IMR-90 (cell line): ENCODE data around the gene CD151. TPM values are rescaled to one million over a fixed set of nuclear protein-coding genes. Genes with fewer than 3 reads are reported as not detected.

Experiments
- ATAC-seq: fragments of 200-7000 bp; cut with Tn5 transposase; 2 replicates; pipeline ENCODE4 v1.9.1; 2020; ENCODE audit warnings: low read depth, mild to moderate bottlenecking, moderate library complexity
- BruUV-seq: library from RNA; stranded (reverse); fragments of 400-500 nt; replicated peaks from 2 replicates; lab custom pipeline; 2021; lab: Mats Ljungman, UMichigan
- CTCF ChIA-PET: fragments of 300-600 bp; formaldehyde crosslinking; extraction: SDS; loops from one replicate; lab custom pipeline; 2021; ENCODE audit warnings: antibody characterized with exemption; lab: Yijun Ruan, JAX
- POLR2A ChIA-PET: fragments of 300-600 bp; sonication (Branson Sonifier 250); formaldehyde crosslinking; loops from one replicate; lab custom pipeline; 2022; ENCODE audit warnings: antibody characterized with exemption; ENCODE audit not compliant: unreplicated experiment; lab: Charles Lee
- DNase-seq: peaks from one replicate; pipeline ENCODE4 v3.0.0; 2013
- H2AFZ ChIP-seq: replicated peaks from 2 replicates; pipeline ENCODE3; 2013; ENCODE audit warnings: low read length, mild to moderate bottlenecking; ENCODE audit not compliant: poor library complexity
- H2AK5ac ChIP-seq: 2 replicates; pipeline ENCODE4 v1.6.1; 2013; ENCODE audit warnings: low read depth, low read length, inconsistent platforms
- H2AK9ac ChIP-seq: replicated peaks from 2 replicates; pipeline ENCODE3; 2013; ENCODE audit warnings: mild to moderate bottlenecking, low read depth, low read length, moderate library complexity; ENCODE audit not compliant: poor library complexity
- H2BK120ac ChIP-seq: 2 replicates; pipeline ENCODE4 v1.6.1; 2013; ENCODE audit warnings: low read depth, low read length, inconsistent platforms
- H2BK15ac ChIP-seq: 3 replicates; pipeline ENCODE4 v1.6.1; 2013; ENCODE audit warnings: low read depth, low read length, inconsistent platforms
- H2BK20ac ChIP-seq: 2 replicates; pipeline ENCODE4 v1.6.1; 2013; ENCODE audit warnings: low read depth, mild to moderate bottlenecking, inconsistent platforms, low read length, moderate library complexity
- H2BK5ac ChIP-seq: 2 replicates; pipeline ENCODE4 v1.6.1; 2013; ENCODE audit warnings: mild to moderate bottlenecking, low read depth, low read length, inconsistent platforms; ENCODE audit not compliant: poor library complexity, severe bottlenecking
- H3K14ac ChIP-seq: replicated peaks from 2 replicates; pipeline ENCODE4 v1.6.1; 2013; ENCODE audit warnings: low read depth, low read length, inconsistent platforms
- H3K18ac ChIP-seq: 2 replicates; pipeline ENCODE4 v1.6.1; 2013; ENCODE audit warnings: low read depth, low read length, control low read depth
- H3K23ac ChIP-seq: 2 replicates; pipeline ENCODE4 v1.6.1; 2013; ENCODE audit warnings: low read depth, low read length, inconsistent platforms
- H3K27ac ChIP-seq: 2 replicates; pipeline ENCODE4 v1.5.1; 2013; ENCODE audit warnings: mild to moderate bottlenecking, control low read depth, low read length; ENCODE audit not compliant: insufficient read depth
- H3K27me3 ChIP-seq: 2 replicates; pipeline ENCODE4 v1.6.1; 2013; ENCODE audit warnings: low read length; ENCODE audit not compliant: control insufficient read depth, insufficient read depth
- H3K36me3 ChIP-seq: 2 replicates; pipeline ENCODE4 v1.6.1; 2013; ENCODE audit warnings: low read length, mixed read lengths; ENCODE audit not compliant: control insufficient read depth, insufficient read depth
- H3K4ac ChIP-seq: 2 replicates; pipeline ENCODE4 v1.6.1; 2013; ENCODE audit warnings: low read depth, low read length, inconsistent platforms
- H3K4me1 ChIP-seq: 2 replicates; pipeline ENCODE4 v1.6.1; 2013; ENCODE audit warnings: low read length, mixed read lengths; ENCODE audit not compliant: control insufficient read depth, insufficient read depth
- H3K4me2 ChIP-seq: 2 replicates; pipeline ENCODE4 v1.6.1; 2013; ENCODE audit warnings: low read depth, mild to moderate bottlenecking, control low read depth, low read length, moderate library complexity
- H3K4me3 ChIP-seq: 2 replicates; pipeline ENCODE4 v1.5.1; 2013; ENCODE audit warnings: low read depth, mild to moderate bottlenecking, control low read depth, low read length, moderate library complexity; ENCODE audit not compliant: insufficient read depth
- H3K56ac ChIP-seq: 2 replicates; pipeline ENCODE4 v1.6.1; 2013; ENCODE audit warnings: low read length, inconsistent platforms; ENCODE audit not compliant: insufficient read depth; ENCODE audit errors: extremely low read depth
- H3K79me1 ChIP-seq, 2 experiments: 2 replicates each; pipeline ENCODE4 v1.6.1; 2013; ENCODE audit warnings: low read length in 2 of 2, inconsistent platforms in 1 of 2, low read depth in 1 of 2
- H3K9ac ChIP-seq: 2 replicates; pipeline ENCODE4 v1.6.1; 2013; ENCODE audit warnings: low read depth, low read length, control low read depth
- H3K9me1 ChIP-seq: 2 replicates; pipeline ENCODE4 v1.6.1; 2013; ENCODE audit warnings: low read length, inconsistent platforms; ENCODE audit not compliant: insufficient read depth
- H3K9me3 ChIP-seq: 2 replicates; pipeline ENCODE4 v1.6.1; 2013; ENCODE audit warnings: low read length; ENCODE audit not compliant: control insufficient read depth, insufficient read depth
- H4K20me1 ChIP-seq: 2 replicates; pipeline ENCODE4 v1.6.1; 2013; ENCODE audit warnings: low read length, inconsistent platforms; ENCODE audit not compliant: insufficient read depth
- H4K5ac ChIP-seq: 2 replicates; pipeline ENCODE4 v1.6.1; 2013; ENCODE audit warnings: mild to moderate bottlenecking, low read depth, low read length, control low read depth
- H4K8ac ChIP-seq, 2 experiments: 2 replicates each; pipeline ENCODE4 v1.6.1; 2013; ENCODE audit warnings: low read depth in 2 of 2, low read length in 2 of 2, control low read depth in 1 of 2, inconsistent platforms in 1 of 2
- H4K91ac ChIP-seq: 2 replicates; pipeline ENCODE4 v1.6.1; 2013; ENCODE audit warnings: low read depth, low read length, inconsistent platforms; ENCODE audit not compliant: insufficient read depth
- BHLHE40 ChIP-seq: fragments of 150-350 bp; IDR thresholded peaks from 2 replicates; pipeline ENCODE4 v1.6.1; 2016; ENCODE audit warnings: mild to moderate bottlenecking, low read depth, low read length
- CEBPB ChIP-seq: IDR thresholded peaks from 2 replicates; pipeline ENCODE4 v1.6.1; 2012; ENCODE audit warnings: low read depth, low read length, improper control_type of control experiment
- CHD1 ChIP-seq: IDR thresholded peaks from 2 replicates; pipeline ENCODE4 v1.6.1; 2012; ENCODE audit warnings: low read depth, low read length, improper control_type of control experiment
- MAFK ChIP-seq: IDR thresholded peaks from 2 replicates; pipeline ENCODE4 v1.6.1; 2012; ENCODE audit warnings: low read depth, low read length, improper control_type of control experiment
- MAZ ChIP-seq: IDR thresholded peaks from 2 replicates; pipeline ENCODE4 v1.6.1; 2012; ENCODE audit warnings: low read depth, mild to moderate bottlenecking, low read length, improper control_type of control experiment, moderate library complexity, borderline replicate concordance
- MXI1 ChIP-seq: IDR thresholded peaks from 2 replicates; pipeline ENCODE4 v1.6.1; 2012; ENCODE audit warnings: low read depth, mild to moderate bottlenecking, low read length, moderate library complexity, borderline replicate concordance
- NFE2L2 ChIP-seq: fragments of 150-350 bp; IDR thresholded peaks from 2 replicates; pipeline ENCODE4 v1.6.1; 2016; ENCODE audit warnings: low read depth, mild to moderate bottlenecking, low read length
- POLR2A ChIP-seq: IDR thresholded peaks from 2 replicates; pipeline ENCODE4 v1.6.1; 2012; ENCODE audit warnings: mild to moderate bottlenecking, low read depth, low read length
- RAD21 ChIP-seq: IDR thresholded peaks from 2 replicates; pipeline ENCODE4 v1.6.1; 2012; ENCODE audit warnings: low read length, improper control_type of control experiment
- RCOR1 ChIP-seq: IDR thresholded peaks from 2 replicates; pipeline ENCODE4 v1.6.1; 2012; ENCODE audit warnings: mild to moderate bottlenecking, low read length, improper control_type of control experiment; ENCODE audit not compliant: insufficient replicate concordance
- RFX5 ChIP-seq: IDR thresholded peaks from 2 replicates; pipeline ENCODE4 v1.8.0; 2012; ENCODE audit warnings: low read depth, mild to moderate bottlenecking, low read length, moderate library complexity
- SMC3 ChIP-seq: fragments of 150-350 bp; IDR thresholded peaks from 2 replicates; pipeline ENCODE4 v1.6.1; 2016; ENCODE audit warnings: low read depth, mild to moderate bottlenecking, antibody characterized with exemption, low read length, moderate library complexity
- WGBS, 2 experiments: methylation state at CpG; one replicate each; pipeline versions ENCODE4 v1.1.5 to v1.1.7; 2013; ENCODE audit warnings: missing lambda C conversion rate in 2 of 2; ENCODE audit not compliant: insufficient read length in 1 of 2; ENCODE audit errors: extremely low coverage in 2 of 2; 5-methylcytosine and 5-hydroxymethylcytosine counted together
- dilution Hi-C: fragments of 300-500 bp; cut with HindIII; formaldehyde crosslinking; loops from one replicate; pipeline ENCODE4 v1.14.3; 2018; ENCODE audit warnings: low sequenced_read_pairs; ENCODE audit not compliant: unreplicated experiment
- in situ Hi-C: fragments of 300-500 bp; cut with MboI; formaldehyde crosslinking; loops from 3 replicates; pipeline ENCODE4 v1.14.3; 2019; ENCODE audit warnings: low sequenced_read_pairs, inconsistent platforms, mixed read lengths
- intact Hi-C: fragments of 100-400 bp; cut with micrococcal nuclease; formaldehyde crosslinking; loops from 2 replicates; pipeline ENCODE4 v1.10.0; 2022
- polyA plus RNA-seq, 3 experiments: library from polyadenylated mRNA; depleted of rRNA; stranded (reverse); fragments of >200 nt; gene quantifications; 2 replicates each; pipeline ENCODE4 v1.2.3, GENCODE V29; 2012; ENCODE audit warnings: low replicate concordance in 1 of 3
- total RNA-seq: library from RNA; depleted of rRNA; stranded (reverse); fragments of >200 nt; gene quantifications from 2 replicates; pipeline ENCODE4 v1.2.3, GENCODE V29; 2012
- TF ChIP-seq, protein P1 (sequence below): fragments of 150-350 bp; IDR thresholded peaks from 2 replicates; pipeline ENCODE4 v1.6.1; 2016; ENCODE audit warnings: low read depth, mild to moderate bottlenecking, low read length, moderate library complexity, borderline replicate concordance
- TF ChIP-seq, protein P2 (sequence below): fragments of 150-350 bp; IDR thresholded peaks from 2 replicates; pipeline ENCODE4 v1.6.1; 2017; ENCODE audit warnings: mild to moderate bottlenecking, antibody characterized with exemption, low read length, low read depth

The CD151 gene
- total and polyA plus RNA-seq, 2 of the 4 experiments (the other 2 are of a cell fraction): 1,150 to 1,267 TPM

DNA sequence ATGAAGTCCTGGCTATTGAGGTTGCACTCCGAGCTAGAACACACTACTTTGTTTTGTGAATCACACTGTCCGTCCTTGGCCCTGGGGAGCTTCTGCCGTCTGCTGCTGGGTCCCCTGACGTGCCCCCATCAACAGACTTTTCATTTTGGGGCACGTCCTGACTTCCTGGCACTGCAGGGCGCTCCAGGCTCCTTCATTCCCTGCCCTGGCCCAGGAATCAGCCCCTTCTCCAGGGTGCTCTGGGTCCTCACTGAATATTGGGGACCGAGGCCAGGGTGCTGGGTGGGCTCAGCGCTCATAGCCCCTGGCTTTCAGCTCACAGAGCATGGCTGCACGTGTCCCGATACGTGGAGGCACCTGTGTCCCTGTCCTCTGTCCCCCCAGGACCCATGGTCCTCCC is 32.1 kb downstream of the CD151 start:
- Histone ChIP-seq H3K79me1 (peaks cover 14 to 46% of the 10 kb centered on the region in 2 experiments; a peak in 3 of 4 replicates), H3K9me3 (no peaks in the 10 kb centered on the region), H4K20me1 (peaks cover 46% of the 10 kb centered on the region), H3K27me3 (no peaks in the 10 kb centered on the region), H4K5ac (no peak overlapping the region), H3K9ac (no peak overlapping the region), H2AK5ac (no peak overlapping the region), H2AFZ (no peak overlapping the region), H3K27ac (no peak overlapping the region), H2AK9ac (no peak overlapping the region), H3K14ac (no peak overlapping the region), H3K4me2 (no peak overlapping the region), H3K18ac (no peak overlapping the region), H4K8ac (no peak overlapping the region), H3K4me1 (peaks cover 5% of the 10 kb centered on the region; the same call in 1 of the 2 replicates), H3K4ac (no peak overlapping the region), H3K4me3 (no peak overlapping the region), H2BK15ac (no peak overlapping the region), H2BK20ac (no peak overlapping the region), H2BK120ac (no peak overlapping the region), H3K23ac (no peak overlapping the region), H3K9me1 (peaks cover 5% of the 10 kb centered on the region), H3K36me3 (peaks cover 34% of the 10 kb centered on the region; the same call in 1 of the 2 replicates), H4K91ac (no peak overlapping the region), H3K56ac (no peak overlapping the region), H2BK5ac (no peak overlapping the region)
- dilution Hi-C loops: no loop called here
- POLR2A ChIA-PET: no interaction called here
- 100% methylated on average over 2 of the region's 11 CpGs; no CpG with 5 or more reads in 1 of the 2 experiments for WGBS, 2 experiments
- CTCF ChIA-PET: no interaction called here
- no TSS peak for BruUV-seq
- in situ Hi-C loops: no loop called here
- DNase-seq (no peak), ATAC-seq (no peak)
- no peak for TF ChIP-seq RFX5
- TF ChIP-seq BHLHE40: no peak
- TF ChIP-seq MAZ: no peak
- no peak for TF ChIP-seq CEBPB
- no peak for TF ChIP-seq CHD1
- no peak for TF ChIP-seq SMC3
- no peak for TF ChIP-seq NFE2L2
- no peak for TF ChIP-seq MAFK
- TF ChIP-seq, protein P1, sequence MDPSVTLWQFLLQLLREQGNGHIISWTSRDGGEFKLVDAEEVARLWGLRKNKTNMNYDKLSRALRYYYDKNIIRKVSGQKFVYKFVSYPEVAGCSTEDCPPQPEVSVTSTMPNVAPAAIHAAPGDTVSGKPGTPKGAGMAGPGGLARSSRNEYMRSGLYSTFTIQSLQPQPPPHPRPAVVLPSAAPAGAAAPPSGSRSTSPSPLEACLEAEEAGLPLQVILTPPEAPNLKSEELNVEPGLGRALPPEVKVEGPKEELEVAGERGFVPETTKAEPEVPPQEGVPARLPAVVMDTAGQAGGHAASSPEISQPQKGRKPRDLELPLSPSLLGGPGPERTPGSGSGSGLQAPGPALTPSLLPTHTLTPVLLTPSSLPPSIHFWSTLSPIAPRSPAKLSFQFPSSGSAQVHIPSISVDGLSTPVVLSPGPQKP: no peak
- TF ChIP-seq RCOR1: no peak
- no peak for TF ChIP-seq RAD21
- TF ChIP-seq, protein P2, sequence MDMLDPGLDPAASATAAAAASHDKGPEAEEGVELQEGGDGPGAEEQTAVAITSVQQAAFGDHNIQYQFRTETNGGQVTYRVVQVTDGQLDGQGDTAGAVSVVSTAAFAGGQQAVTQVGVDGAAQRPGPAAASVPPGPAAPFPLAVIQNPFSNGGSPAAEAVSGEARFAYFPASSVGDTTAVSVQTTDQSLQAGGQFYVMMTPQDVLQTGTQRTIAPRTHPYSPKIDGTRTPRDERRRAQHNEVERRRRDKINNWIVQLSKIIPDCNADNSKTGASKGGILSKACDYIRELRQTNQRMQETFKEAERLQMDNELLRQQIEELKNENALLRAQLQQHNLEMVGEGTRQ: no peak
- TF ChIP-seq POLR2A: no peak
- TF ChIP-seq MXI1: no peak
- intact Hi-C loops: no loop called here
